GM18909 (cell line): ENCODE results near the gene MGAT5B.
"Not testable (repeated sequence)": the region's sequence is repeated elsewhere in the genome, so short reads cannot be mapped to it uniquely, and the experiment has no call there.

Source experiments
- ATAC-seq: cut with Tn5 transposase; IDR thresholded peaks from one replicate; pipeline ENCODE4 v1.9.1; 2021; ENCODE audit warnings: mild to moderate bottlenecking; ENCODE audit not compliant: unreplicated experiment, poor library complexity

MGAT5B gene

GRCh38 chr17:76868176-76868668, at the start of gene MGAT5B:
Gene MGAT5B, plus strand, starts transcription at chr17:76868404. Its CDS starts 626 bp downstream, at chr17:76869030.
- peak; percentile 53 for ATAC-seq

- no peak for ATAC-seq
Measured at GRCh38 chr17:76820039-76820438, 48.2 kb upstream of the MGAT5B start.

GRCh38 chr17:76820561-76820960, 47.6 kb upstream of the MGAT5B start:
- no peak for ATAC-seq

GRCh38 chr17:76822184-76822778, 45.9 kb upstream of the MGAT5B start:
- ATAC-seq = no peak

GRCh38 chr17:76824093-76824492, 44.1 kb upstream of the MGAT5B start:
- peak; percentile 53 for ATAC-seq

- ATAC-seq = no peak
Measured at GRCh38 chr17:76826330-76827068, 41.7 kb upstream of the MGAT5B start.

- ATAC-seq = no peak
Measured at GRCh38 chr17:76827736-76828135, 40.5 kb upstream of the MGAT5B start.

GRCh38 chr17:76830987-76831715, 37.1 kb upstream of the MGAT5B start:
- no peak for ATAC-seq

GRCh38 chr17:76833034-76833644, 35.1 kb upstream of the MGAT5B start:
- ATAC-seq = no peak

GRCh38 chr17:76833747-76834146, 34.5 kb upstream of the MGAT5B start:
- ATAC-seq = no peak

- no peak for ATAC-seq
Measured at GRCh38 chr17:76834870-76835269, 33.3 kb upstream of the MGAT5B start.

GRCh38 chr17:76840443-76840767, 27.8 kb upstream of the MGAT5B start:
- ATAC-seq = no peak

- no peak for ATAC-seq
Measured at GRCh38 chr17:76840884-76841775, 27.1 kb upstream of the MGAT5B start.

GRCh38 chr17:76841776-76842405, 26.3 kb upstream of the MGAT5B start:
- ATAC-seq = no peak

- not testable (repeated sequence) for ATAC-seq
Measured at GRCh38 chr17:76843068-76843467, 25.1 kb upstream of the MGAT5B start.

- no peak for ATAC-seq
Measured at GRCh38 chr17:76843703-76844484, 24.3 kb upstream of the MGAT5B start.

- no peak for ATAC-seq
Measured at GRCh38 chr17:76844485-76844829, 23.7 kb upstream of the MGAT5B start.

GRCh38 chr17:76844846-76845245, 23.4 kb upstream of the MGAT5B start:
- no peak for ATAC-seq

- ATAC-seq = no peak
Measured at GRCh38 chr17:76845541-76846017, 22.6 kb upstream of the MGAT5B start.
